KMS-11 (cell line): ENCODE data around the gene OR52D1.

Experiments used
- H2AFZ ChIP-seq: fragments of 200-600 bp; sonication (generic); 2 replicates; pipeline ENCODE4 v1.6.1; 2016; ENCODE audit warnings: antibody characterized with exemption, mixed run types, low read depth
- H3K27ac ChIP-seq: fragments of 200-600 bp; sonication (generic); 2 replicates; pipeline ENCODE4 v1.6.1; 2016; ENCODE audit warnings: mild to moderate bottlenecking, mixed run types
- H3K27me3 ChIP-seq: fragments of 200-600 bp; sonication (generic); 2 replicates; pipeline ENCODE4 v1.6.1; 2017; ENCODE audit warnings: mild to moderate bottlenecking, low read depth, mixed run types, moderate library complexity; ENCODE audit not compliant: insufficient read depth
- H3K36me3 ChIP-seq: fragments of 200-600 bp; sonication (generic); 2 replicates; pipeline ENCODE4 v1.6.1; 2017; ENCODE audit warnings: mild to moderate bottlenecking, mixed run types; ENCODE audit not compliant: insufficient read depth
- H3K4me1 ChIP-seq: fragments of 200-600 bp; sonication (generic); 2 replicates; pipeline ENCODE4 v1.6.1; 2016; ENCODE audit warnings: mild to moderate bottlenecking, low read depth, mixed run types; ENCODE audit not compliant: poor library complexity, severe bottlenecking
- H3K4me2 ChIP-seq: fragments of 200-600 bp; sonication (generic); 2 replicates; pipeline ENCODE4 v1.7.0; 2016; ENCODE audit warnings: mild to moderate bottlenecking, mixed run types
- H3K4me3 ChIP-seq: fragments of 200-600 bp; sonication (generic); IDR thresholded peaks from 2 replicates; pipeline ENCODE4 v1.6.1; 2017; ENCODE audit warnings: low read depth, low read length, mixed read lengths; ENCODE audit not compliant: insufficient read depth
- H3K79me2 ChIP-seq: fragments of 200-600 bp; sonication (generic); 2 replicates; pipeline ENCODE4 v1.6.1; 2016; ENCODE audit warnings: low read depth, mixed run types; ENCODE audit not compliant: insufficient read depth
- H3K9ac ChIP-seq: fragments of 200-600 bp; sonication (generic); 2 replicates; pipeline ENCODE4 v1.6.1; 2016; ENCODE audit warnings: mild to moderate bottlenecking, mixed run types
- H4K20me1 ChIP-seq: fragments of 200-600 bp; sonication (generic); 2 replicates; pipeline ENCODE4 v1.6.1; 2016; ENCODE audit warnings: mild to moderate bottlenecking, mixed run types; ENCODE audit not compliant: insufficient read depth
- CTCF ChIP-seq: fragments of 200-600 bp; sonication (generic); conservative IDR thresholded peaks from 2 replicates; pipeline ENCODE4 v1.6.1; 2017; ENCODE audit warnings: low read depth, mild to moderate bottlenecking, antibody characterized with exemption, low read length, moderate library complexity, mixed read lengths

Gene OR52D1

GRCh38 chr11:5449432-5449831, 39.1 kb upstream of the OR52D1 start:
- H3K27me3 ChIP-seq, result no peaks in the 10 kb centered on the region

GRCh38 chr11:5460983-5461621, 27.4 kb upstream of the OR52D1 start:
- H3K27me3 ChIP-seq, result no peaks in the 10 kb centered on the region
- TF ChIP-seq CTCF, result no peak
- H3K4me2 ChIP-seq, result no peak overlapping the region
- H3K4me1 ChIP-seq, result no peaks in the 10 kb centered on the region
- H3K4me3 ChIP-seq, result no peak overlapping the region
- no peaks in the 10 kb centered on the region for H4K20me1 ChIP-seq
- H3K9ac ChIP-seq, result no peak overlapping the region
- H3K79me2 ChIP-seq, result no peaks in the 10 kb centered on the region
- no peak overlapping the region for H3K27ac ChIP-seq
- no peak overlapping the region for H2AFZ ChIP-seq
- H3K36me3 ChIP-seq, result no peaks in the 10 kb centered on the region

More at GRCh38 chr11:5449432-5449831, 39.1 kb upstream of the OR52D1 start:
- no peak overlapping the region for H2AFZ ChIP-seq
- H3K79me2 ChIP-seq, result no peaks in the 10 kb centered on the region
- H3K36me3 ChIP-seq, result no peaks in the 10 kb centered on the region
- H4K20me1 ChIP-seq, result no peaks in the 10 kb centered on the region
- no peak for TF ChIP-seq CTCF
- H3K4me1 ChIP-seq, result no peaks in the 10 kb centered on the region
- no peak overlapping the region for H3K4me2 ChIP-seq
- no peak overlapping the region for H3K27ac ChIP-seq
- no peak overlapping the region for H3K4me3 ChIP-seq
- no peak overlapping the region for H3K9ac ChIP-seq

GRCh38 chr11:5467527-5467926, 21.0 kb upstream of the OR52D1 start:
- Histone ChIP-seq H4K20me1 (no peaks in the 10 kb centered on the region), H3K79me2 (no peaks in the 10 kb centered on the region)
- TF ChIP-seq CTCF, result no peak

GRCh38 chr11:5473921-5474320, 14.6 kb upstream of the OR52D1 start:
- Histone ChIP-seq H3K4me1 (no peaks in the 10 kb centered on the region), H3K27me3 (no peaks in the 10 kb centered on the region), H2AFZ (no peak overlapping the region), H3K27ac (no peak overlapping the region), H3K79me2 (no peaks in the 10 kb centered on the region), H3K9ac (no peak overlapping the region), H3K36me3 (no peaks in the 10 kb centered on the region), H3K4me2 (no peak overlapping the region), H4K20me1 (no peaks in the 10 kb centered on the region), H3K4me3 (no peak overlapping the region)
- no peak for TF ChIP-seq CTCF

More at GRCh38 chr11:5467527-5467926, 21.0 kb upstream of the OR52D1 start:
- no peaks in the 10 kb centered on the region for H3K4me1 ChIP-seq
- H2AFZ ChIP-seq, result no peak overlapping the region
- H3K27me3 ChIP-seq, result no peaks in the 10 kb centered on the region
- no peak overlapping the region for H3K4me3 ChIP-seq
- H3K27ac ChIP-seq, result no peak overlapping the region
- no peaks in the 10 kb centered on the region for H3K36me3 ChIP-seq
- no peak overlapping the region for H3K9ac ChIP-seq
- H3K4me2 ChIP-seq, result no peak overlapping the region
